Astrocyte of the spinal cord (primary cell): ENCODE results near the gene C10orf62.

Experiments used
- DNase-seq: peaks from one replicate; pipeline ENCODE4 v3.0.0; 2011; ENCODE audit warnings: low read depth, low spot score
- H3K4me3 ChIP-seq: 2 replicates; pipeline ENCODE4 v1.5.1; 2011; ENCODE audit warnings: low read depth, mild to moderate bottlenecking, low read length, moderate library complexity
- CTCF ChIP-seq: IDR thresholded peaks from 2 replicates; pipeline ENCODE4 v1.5.1; 2012; ENCODE audit warnings: low read depth, mild to moderate bottlenecking, low read length, inconsistent platforms
- in situ Hi-C: cut with HindIII; loops from 2 replicates; pipeline ENCODE4 v1.10.0; 2017; ENCODE audit warnings: low sequenced_read_pairs

Gene C10orf62

GRCh38 chr10:97587183-97587582 lies 2.3 kb upstream of the C10orf62 start:
- no peak for DNase-seq
- TF ChIP-seq CTCF, result no peak
- no peak overlapping the region for H3K4me3 ChIP-seq
- in situ Hi-C loops, result no loop called here

- H3K4me3 ChIP-seq, result no peak overlapping the region
- DNase-seq, result no peak
- no peak for TF ChIP-seq CTCF
- in situ Hi-C loops, result no loop called here
Observed at GRCh38 chr10:97590082-97590747, 694 bp downstream of the C10orf62 start.

- DNase-seq, result no peak
- in situ Hi-C loops, result no loop called here
- no peak overlapping the region for H3K4me3 ChIP-seq
- no peak for TF ChIP-seq CTCF
Observed at GRCh38 chr10:97590748-97591495, 1.4 kb downstream of the C10orf62 start.

GRCh38 chr10:97593421-97593820 lies 3.9 kb downstream of the C10orf62 start:
- no peak overlapping the region for H3K4me3 ChIP-seq
- no peak for DNase-seq
- in situ Hi-C loops, result no loop called here
- TF ChIP-seq CTCF, result no peak

- in situ Hi-C loops, result no loop called here
- H3K4me3 ChIP-seq, result no peak overlapping the region
- TF ChIP-seq CTCF, result peak; percentile 5
- DNase-seq, result peak; percentile 88
Observed at GRCh38 chr10:97596101-97597082, 6.9 kb downstream of the C10orf62 start.

- H3K4me3 ChIP-seq, result no peak overlapping the region
- DNase-seq, result no peak
- in situ Hi-C loops, result no loop called here
- no peak for TF ChIP-seq CTCF
Observed at GRCh38 chr10:97597778-97598177, 8.3 kb downstream of the C10orf62 start.
